Kidney (tissue), 14 donors: Measurements from ENCODE around the gene TPSG1. TPM values are rescaled to one million over a fixed set of nuclear protein-coding genes. Genes with fewer than 3 reads are reported as not detected.

Experiments used
- DNase-seq, 5 donors: peaks; one replicate each; pipeline ENCODE4 v3.0.0-alpha.2; 2013 to 2020
- FAIRE-seq: peaks from 2 replicates; lab custom pipeline; 2012; peaks lifted over from hg19 to GRCh38; lab: Jason Lieb, UNC
- H3K27ac ChIP-seq, 2 donors: one replicate each; pipeline ENCODE4 v1.7.0; 2013; ENCODE audit warnings: low read depth in 2 of 2, low read length in 2 of 2, inconsistent platforms in 1 of 2
- H3K27me3 ChIP-seq: one replicate; pipeline ENCODE4 v1.7.1; 2013; ENCODE audit warnings: low read length, inconsistent platforms; ENCODE audit not compliant: control insufficient read depth, insufficient read depth
- H3K36me3 ChIP-seq, 3 donors: one replicate each; pipeline versions ENCODE4 v1.7.0 to v1.7.1; 2013; ENCODE audit warnings: low read length in 3 of 3, control low read depth in 1 of 3, inconsistent platforms in 1 of 3; ENCODE audit not compliant: insufficient read depth in 3 of 3, control insufficient read depth in 2 of 3
- H3K4me1 ChIP-seq, 3 donors: one replicate each; pipeline versions ENCODE4 v1.7.0 to v1.7.1; 2013; ENCODE audit warnings: low read length in 3 of 3, inconsistent platforms in 1 of 3, low read depth in 1 of 3; ENCODE audit not compliant: control insufficient read depth in 2 of 3, insufficient read depth in 2 of 3
- H3K4me3 ChIP-seq, 3 donors: one replicate each; pipeline versions ENCODE4 v1.7.0 to v1.8.1; 2013; ENCODE audit warnings: low read length in 3 of 3, control low read depth in 1 of 3, inconsistent platforms in 1 of 3
- H3K9ac ChIP-seq, 3 donors: one replicate each; pipeline versions ENCODE4 v1.7.0 to v1.7.1; 2013; ENCODE audit warnings: low read length in 3 of 3, control low read depth in 1 of 3, inconsistent platforms in 1 of 3
- H3K9me3 ChIP-seq, 3 donors: one replicate each; pipeline versions ENCODE4 v1.7.0 to v1.7.1; 2013; ENCODE audit warnings: low read length in 3 of 3, control low read depth in 1 of 3, inconsistent platforms in 1 of 3; ENCODE audit not compliant: control insufficient read depth in 2 of 3, insufficient read depth in 1 of 3
- intact Hi-C: fragments of 100-400 bp; cut with DNase I; formaldehyde crosslinking; loops from one replicate; pipeline ENCODE4 v1.11.1; 2022
- polyA plus RNA-seq: library from polyadenylated mRNA; stranded (reverse); fragments of 350-450 nt; fragmentation: Illumina TruSeq; extraction: RNeasy Lipid Tissue Mini Kit (QIAGEN cat#74804); gene quantifications from one replicate; pipeline ENCODE4 v1.2.3, GENCODE V29; 2014; ENCODE audit warnings: low read depth, low replicate concordance; ENCODE audit not compliant: insufficient read depth
- total RNA-seq: library from RNA; stranded (reverse); fragmentation: NEBNext Ultra II Directional; extraction: Animal tissue kit (Norgen Biotek cat#: 25700); gene quantifications from one replicate; pipeline ENCODE4 v1.2.1, GENCODE V29; 2021
- TF ChIP-seq, protein P1 (sequence below): IDR thresholded peaks from 3 replicates; pipeline ENCODE4 v1.5.1; 2012; ENCODE audit warnings: mild to moderate bottlenecking, moderate library complexity, borderline replicate concordance; ENCODE audit not compliant: insufficient read depth; ENCODE audit errors: extremely low read depth
- donor health status: control.
- donor health status: control.
- donor health status: control.
- donor health status: control.
- donor health status: control.
- donor health status: DM: yes; HTN: yes; CAD: no.
- donor health status: Normal renal cell carcinoma (clear cell type).

The TPSG1 gene
- total and polyA plus RNA-seq, 2 donors from 2014 or later = 0.86 to 3.4 TPM

- no peak for DNase-seq
- no peaks in the 10 kb centered on the region for H3K9me3 ChIP-seq
- peaks cover 0 to 3% (median 0%) of the 10 kb centered on the region in 3 donors for H3K36me3 ChIP-seq
- TF ChIP-seq, protein P1, sequence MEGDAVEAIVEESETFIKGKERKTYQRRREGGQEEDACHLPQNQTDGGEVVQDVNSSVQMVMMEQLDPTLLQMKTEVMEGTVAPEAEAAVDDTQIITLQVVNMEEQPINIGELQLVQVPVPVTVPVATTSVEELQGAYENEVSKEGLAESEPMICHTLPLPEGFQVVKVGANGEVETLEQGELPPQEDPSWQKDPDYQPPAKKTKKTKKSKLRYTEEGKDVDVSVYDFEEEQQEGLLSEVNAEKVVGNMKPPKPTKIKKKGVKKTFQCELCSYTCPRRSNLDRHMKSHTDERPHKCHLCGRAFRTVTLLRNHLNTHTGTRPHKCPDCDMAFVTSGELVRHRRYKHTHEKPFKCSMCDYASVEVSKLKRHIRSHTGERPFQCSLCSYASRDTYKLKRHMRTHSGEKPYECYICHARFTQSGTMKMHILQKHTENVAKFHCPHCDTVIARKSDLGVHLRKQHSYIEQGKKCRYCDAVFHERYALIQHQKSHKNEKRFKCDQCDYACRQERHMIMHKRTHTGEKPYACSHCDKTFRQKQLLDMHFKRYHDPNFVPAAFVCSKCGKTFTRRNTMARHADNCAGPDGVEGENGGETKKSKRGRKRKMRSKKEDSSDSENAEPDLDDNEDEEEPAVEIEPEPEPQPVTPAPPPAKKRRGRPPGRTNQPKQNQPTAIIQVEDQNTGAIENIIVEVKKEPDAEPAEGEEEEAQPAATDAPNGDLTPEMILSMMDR = no peak
- no peak overlapping the region for H3K4me3 ChIP-seq
- H3K27ac ChIP-seq = no peak overlapping the region
- intact Hi-C loops = no loop called here
- no peak for FAIRE-seq
- no peak overlapping the region for H3K9ac ChIP-seq
- no peaks in the 10 kb centered on the region for H3K27me3 ChIP-seq
- H3K4me1 ChIP-seq = no peaks in the 10 kb centered on the region
Observed at GRCh38 chr16:1214719-1215118, 10.3 kb downstream of the TPSG1 start.

DNA sequence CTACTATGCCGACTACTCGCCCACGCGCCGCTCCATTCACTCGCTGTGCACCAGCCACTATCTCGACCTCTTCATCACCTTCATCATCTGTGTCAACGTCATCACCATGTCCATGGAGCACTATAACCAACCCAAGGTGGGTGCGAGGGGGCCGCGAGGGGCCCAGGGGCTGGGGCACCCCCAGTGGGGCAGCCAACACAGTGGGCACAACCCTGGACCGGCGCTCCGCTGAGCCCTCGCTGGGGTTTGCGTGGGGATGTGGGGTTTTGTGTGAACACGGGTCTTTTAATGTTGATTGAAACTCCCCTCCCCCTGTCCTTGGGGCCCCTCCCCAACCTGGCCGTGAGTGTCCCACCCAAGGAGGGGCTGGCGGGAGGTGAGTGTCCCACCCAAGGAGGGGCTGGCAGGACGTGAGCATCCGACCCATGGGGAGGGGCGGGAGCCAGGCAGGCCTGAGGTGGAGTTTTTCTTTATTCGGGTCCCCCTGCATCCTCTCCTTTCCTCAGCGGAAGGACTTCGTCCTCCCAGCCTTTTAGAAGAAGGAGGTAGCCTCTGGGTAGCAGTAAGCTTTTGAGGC, 11.2 kb downstream of the TPSG1 start:
- DNase-seq = no peak
- TF ChIP-seq, protein P1 = no peak
- intact Hi-C loops = no loop called here
- Histone ChIP-seq H3K27me3 (no peaks in the 10 kb centered on the region), H3K27ac (no peak overlapping the region), H3K36me3 (peaks cover 0 to 3% (median 0%) of the 10 kb centered on the region in 3 donors), H3K9me3 (no peaks in the 10 kb centered on the region), H3K4me3 (no peak overlapping the region), H3K4me1 (no peaks in the 10 kb centered on the region), H3K9ac (no peak overlapping the region)
- FAIRE-seq = no peak

DNA sequence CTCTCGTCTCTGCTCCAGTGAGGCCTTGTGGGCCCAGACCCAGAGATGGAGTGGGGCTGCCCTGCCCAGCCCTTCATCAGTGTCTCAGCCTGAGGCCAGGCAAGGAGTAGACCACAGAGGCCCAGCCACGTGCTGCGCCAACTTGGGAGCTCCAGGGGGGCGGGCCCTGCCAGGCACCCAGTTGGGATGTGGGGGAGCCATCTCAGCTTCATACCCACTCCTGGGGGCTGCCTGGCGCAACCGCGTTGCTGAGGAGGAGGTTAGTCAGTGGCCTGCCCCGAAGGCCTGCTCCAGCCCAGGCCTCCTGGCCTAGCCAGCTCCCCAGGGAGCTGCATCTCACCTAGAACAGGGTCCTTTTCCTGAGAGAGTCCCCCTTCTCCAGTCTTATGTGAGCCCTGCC, 11.8 kb downstream of the TPSG1 start:
- no peaks in the 10 kb centered on the region for H3K9me3 ChIP-seq
- H3K4me1 ChIP-seq = no peaks in the 10 kb centered on the region
- H3K4me3 ChIP-seq = no peak overlapping the region
- H3K27ac ChIP-seq = no peak overlapping the region
- FAIRE-seq (no peak), DNase-seq (no peak)
- TF ChIP-seq, protein P1 = no peak
- H3K36me3 ChIP-seq = peaks cover 0 to 3% (median 0%) of the 10 kb centered on the region in 3 donors
- H3K27me3 ChIP-seq = no peaks in the 10 kb centered on the region
- intact Hi-C loops = no loop called here
- H3K9ac ChIP-seq = no peak overlapping the region

DNA sequence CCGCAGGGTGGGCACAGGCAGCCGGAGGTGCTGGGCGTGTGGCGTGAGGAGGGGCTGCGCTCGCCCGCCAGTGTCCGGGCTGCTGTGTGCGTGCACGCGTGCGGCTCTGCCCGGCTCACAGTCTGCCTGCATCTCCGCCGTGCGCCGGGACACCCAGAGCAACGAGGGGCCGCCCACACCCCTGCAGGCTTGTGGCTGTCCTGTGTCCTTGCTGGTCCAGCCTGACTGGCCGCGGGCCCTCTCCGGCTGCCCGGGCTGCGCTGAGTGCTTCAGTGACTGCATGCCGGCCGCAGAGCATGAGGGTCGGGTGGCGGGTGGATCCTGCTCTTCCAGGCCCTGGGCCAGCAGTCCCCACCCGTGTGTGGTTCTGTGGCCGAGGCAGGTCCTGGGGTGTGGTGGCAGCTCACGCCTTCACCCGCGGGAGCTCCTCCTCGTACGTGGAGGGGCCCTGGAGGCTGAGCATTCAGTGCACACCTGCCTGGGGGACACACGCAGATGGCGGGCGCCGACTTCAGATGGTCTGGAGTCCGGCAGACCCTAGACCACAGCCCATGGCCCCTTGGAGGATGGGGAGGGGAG, 12.4 kb downstream of the TPSG1 start:
- DNase-seq (no peak), FAIRE-seq (no peak)
- intact Hi-C loops = no loop called here
- TF ChIP-seq, protein P1 = no peak
- Histone ChIP-seq H3K9ac (no peak overlapping the region), H3K27ac (no peak overlapping the region), H3K4me1 (no peaks in the 10 kb centered on the region), H3K27me3 (no peaks in the 10 kb centered on the region), H3K4me3 (no peak overlapping the region), H3K9me3 (no peaks in the 10 kb centered on the region), H3K36me3 (peaks cover 0 to 3% (median 0%) of the 10 kb centered on the region in 3 donors)
